Measurements from ENCODE around the gene SHFL.
A peak's percentile ranks its signal among the peaks of the same experiment; 100 is the strongest.

SHFL gene

GRCh38 chr19:10088949-10089554 is 2.9 kb downstream of the SHFL start:
- DNase-seq = no peak

- DNase-seq = no peak
Observed at GRCh38 chr19:10089801-10090375, 3.8 kb downstream of the SHFL start.

GRCh38 chr19:10091370-10091687 is 5.2 kb downstream of the SHFL start:
- DNase-seq = no peak

- no peak for DNase-seq
Observed at GRCh38 chr19:10091895-10092641, 6.0 kb downstream of the SHFL start.

- no peak for DNase-seq
Observed at GRCh38 chr19:10092648-10093294, 6.7 kb downstream of the SHFL start.

- no peak for DNase-seq
Observed at GRCh38 chr19:10093295-10094186, 7.4 kb downstream of the SHFL start.

GRCh38 chr19:10095622-10095947 is 9.5 kb downstream of the SHFL start:
- no peak for DNase-seq

- peak; percentile 92 for DNase-seq
Observed at GRCh38 chr19:10095948-10096614, 10.0 kb downstream of the SHFL start.

GRCh38 chr19:10096615-10096963 is 10.5 kb downstream of the SHFL start:
- DNase-seq = no peak

- no peak for DNase-seq
Observed at GRCh38 chr19:10100163-10100785, 14.2 kb downstream of the SHFL start.

- DNase-seq = no peak
Observed at GRCh38 chr19:10102787-10103236, 16.7 kb downstream of the SHFL start.

- DNase-seq = no peak
Observed at GRCh38 chr19:10104130-10104513, 18.0 kb downstream of the SHFL start.

GRCh38 chr19:10104665-10105508 is 18.8 kb downstream of the SHFL start:
- DNase-seq = no peak

- no peak for DNase-seq
Observed at GRCh38 chr19:10105509-10106099, 19.5 kb downstream of the SHFL start.

GRCh38 chr19:10106100-10106936 is 20.2 kb downstream of the SHFL start, which contains the start of gene PPAN:
Gene PPAN (plus strand): TSS chr19:10106362. CDS start chr19:10106395, 33 bp downstream.
- DNase-seq = peak; percentile 99

GRCh38 chr19:10107254-10107653 is 21.1 kb downstream of the SHFL start:
- no peak for DNase-seq

- no peak for DNase-seq
Observed at GRCh38 chr19:10107817-10108367, 21.8 kb downstream of the SHFL start.

GRCh38 chr19:10109528-10109927 is 23.4 kb downstream of the SHFL start:
- DNase-seq = no peak
